ENCODE results near the gene RIT2.

RIT2 gene

GRCh38 chr18:43115076-43115921, at the start of gene RIT2:
TSS of gene RIT2 (minus strand) at chr18:43115685.
- H3K4me3 ChIP-seq (ENCODE audit: severe bottlenecking) = no peak within 1 kb of the TSS
- H3K27ac ChIP-seq (ENCODE audit: poor library complexity, severe bottlenecking) = no peak within 1 kb of the TSS
- H3K27me3 ChIP-seq (ENCODE audit: insufficient read depth, poor library complexity, severe bottlenecking) = peaks cover 38% of the 10 kb centered on the region
- TF ChIP-seq CTCF (IDR thresholded peaks at IDR 0.05; ENCODE audit: poor library complexity, severe bottlenecking) = no peak
- H3K9me3 ChIP-seq (ENCODE audit: severe bottlenecking) = no peaks in the 10 kb centered on the region
- DNase-seq (ENCODE audit: low spot score) (no peak), ATAC-seq (ENCODE audit: low read depth) (no peak)
- H3K36me3 ChIP-seq (ENCODE audit: low read depth) = no peaks in the 10 kb centered on the region
- no peaks in the 10 kb centered on the region for H3K4me1 ChIP-seq (ENCODE audit: insufficient read depth, poor library complexity, severe bottlenecking)

GRCh38 chr18:43161528-43161927, 46.0 kb upstream of the RIT2 start:
- Histone ChIP-seq H3K9me3 (ENCODE audit: severe bottlenecking) (no peaks in the 10 kb centered on the region), H3K4me1 (ENCODE audit: insufficient read depth, poor library complexity, severe bottlenecking) (no peaks in the 10 kb centered on the region), H3K36me3 (ENCODE audit: low read depth) (no peaks in the 10 kb centered on the region), H3K4me3 (ENCODE audit: severe bottlenecking) (no peak overlapping the region), H3K27me3 (ENCODE audit: insufficient read depth, poor library complexity, severe bottlenecking) (no peaks in the 10 kb centered on the region), H3K27ac (ENCODE audit: poor library complexity, severe bottlenecking) (no peak overlapping the region)
- no peak for DNase-seq (ENCODE audit: low spot score)
- no peak for TF ChIP-seq CTCF (IDR thresholded peaks at IDR 0.05; ENCODE audit: poor library complexity, severe bottlenecking)
- ATAC-seq (ENCODE audit: low read depth) = no peak

GRCh38 chr18:43160509-43160908, 45.0 kb upstream of the RIT2 start:
- TF ChIP-seq CTCF (IDR thresholded peaks at IDR 0.05; ENCODE audit: poor library complexity, severe bottlenecking) = no peak
- DNase-seq (ENCODE audit: low spot score) = no peak

GRCh38 chr18:43159926-43160325, 44.4 kb upstream of the RIT2 start:
- no peak overlapping the region for H3K27ac ChIP-seq (ENCODE audit: poor library complexity, severe bottlenecking)
- no peaks in the 10 kb centered on the region for H3K9me3 ChIP-seq (ENCODE audit: severe bottlenecking)
- no peak for ATAC-seq (ENCODE audit: low read depth)
- no peaks in the 10 kb centered on the region for H3K36me3 ChIP-seq (ENCODE audit: low read depth)
- H3K27me3 ChIP-seq (ENCODE audit: insufficient read depth, poor library complexity, severe bottlenecking) = no peaks in the 10 kb centered on the region
- no peak overlapping the region for H3K4me3 ChIP-seq (ENCODE audit: severe bottlenecking)
- H3K4me1 ChIP-seq (ENCODE audit: insufficient read depth, poor library complexity, severe bottlenecking) = no peaks in the 10 kb centered on the region
- DNase-seq (ENCODE audit: low spot score) = no peak
- no peak for TF ChIP-seq CTCF (IDR thresholded peaks at IDR 0.05; ENCODE audit: poor library complexity, severe bottlenecking)

More at GRCh38 chr18:43160509-43160908, 45.0 kb upstream of the RIT2 start:
- Histone ChIP-seq H3K27me3 (ENCODE audit: insufficient read depth, poor library complexity, severe bottlenecking) (no peaks in the 10 kb centered on the region), H3K36me3 (ENCODE audit: low read depth) (no peaks in the 10 kb centered on the region), H3K4me3 (ENCODE audit: severe bottlenecking) (no peak overlapping the region), H3K27ac (ENCODE audit: poor library complexity, severe bottlenecking) (no peak overlapping the region), H3K4me1 (ENCODE audit: insufficient read depth, poor library complexity, severe bottlenecking) (no peaks in the 10 kb centered on the region), H3K9me3 (ENCODE audit: severe bottlenecking) (no peaks in the 10 kb centered on the region)
- ATAC-seq (ENCODE audit: low read depth) = no peak

All from RWPE2 (cell line).